HG03060 (cell line): Measurements from ENCODE around the gene PABPN1L.
"Not testable (repeated sequence)": the region's sequence is repeated elsewhere in the genome, so short reads cannot be mapped to it uniquely, and the experiment has no call there.

ENCODE experiments used
- ATAC-seq: cut with Tn5 transposase; IDR thresholded peaks from one replicate; pipeline ENCODE4 v1.9.1; 2021; ENCODE audit warnings: low read depth, moderate number of reproducible peaks; ENCODE audit not compliant: unreplicated experiment

Gene PABPN1L

DNA sequence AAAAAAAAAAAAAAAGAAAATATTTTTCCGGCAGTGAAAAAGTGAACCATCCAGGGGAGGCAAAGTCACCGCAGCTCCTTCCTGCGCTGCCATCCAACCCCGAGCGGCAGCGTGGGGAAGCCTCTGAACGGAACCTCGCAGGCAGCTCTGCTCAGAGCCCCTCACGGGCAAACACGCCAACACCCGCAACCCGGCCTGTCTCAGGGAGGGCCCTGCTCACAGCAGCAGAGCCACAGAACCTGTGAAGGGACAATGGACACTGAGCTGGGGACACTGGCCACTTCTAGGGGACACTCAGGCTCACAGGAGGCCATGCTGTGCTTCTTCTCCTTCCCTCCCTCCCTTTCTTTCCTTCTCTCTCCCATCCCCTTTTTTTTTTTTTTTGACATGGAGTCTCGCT is 33.4 kb downstream of the PABPN1L start:
- no peak for ATAC-seq

DNA sequence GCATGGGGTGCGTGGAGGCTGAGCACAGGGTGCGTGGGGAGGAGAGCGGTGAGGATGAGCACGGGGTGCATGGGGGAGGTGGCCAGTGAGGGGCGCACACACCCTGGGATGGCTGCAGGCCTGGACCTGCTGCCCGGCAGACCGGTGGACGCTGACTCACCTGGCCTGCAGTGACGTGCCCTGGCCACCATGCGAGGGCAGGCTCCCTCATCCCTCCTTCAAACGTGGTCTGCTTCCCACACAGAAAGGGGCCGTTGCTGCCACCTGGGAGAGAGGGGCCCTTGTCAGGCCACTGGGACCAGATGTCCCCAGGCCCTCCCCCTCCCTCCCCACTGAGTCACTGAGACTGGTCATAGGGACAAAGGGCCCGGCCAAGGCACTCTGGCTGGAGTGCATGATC is 34.6 kb downstream of the PABPN1L start:
- no peak for ATAC-seq

DNA sequence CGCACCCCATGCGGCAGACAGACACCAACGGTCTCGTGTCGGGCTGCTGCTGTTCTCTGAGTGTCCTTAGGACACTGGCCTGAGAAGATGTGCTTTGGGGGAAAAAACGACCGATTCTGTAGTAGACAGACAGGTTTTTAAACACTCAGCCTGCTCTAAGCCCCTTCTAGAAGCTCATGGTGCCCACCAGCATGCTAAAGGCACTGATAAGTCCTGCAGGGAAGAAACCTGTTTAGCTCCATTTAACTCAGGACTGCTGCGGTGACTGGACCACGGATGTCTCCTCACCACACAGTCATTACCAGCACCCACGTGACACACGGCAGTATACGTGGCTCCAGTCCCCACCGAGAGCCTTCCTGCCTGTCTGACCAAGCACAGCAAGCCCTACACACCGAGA is 35.7 kb downstream of the PABPN1L start:
- no peak for ATAC-seq

DNA sequence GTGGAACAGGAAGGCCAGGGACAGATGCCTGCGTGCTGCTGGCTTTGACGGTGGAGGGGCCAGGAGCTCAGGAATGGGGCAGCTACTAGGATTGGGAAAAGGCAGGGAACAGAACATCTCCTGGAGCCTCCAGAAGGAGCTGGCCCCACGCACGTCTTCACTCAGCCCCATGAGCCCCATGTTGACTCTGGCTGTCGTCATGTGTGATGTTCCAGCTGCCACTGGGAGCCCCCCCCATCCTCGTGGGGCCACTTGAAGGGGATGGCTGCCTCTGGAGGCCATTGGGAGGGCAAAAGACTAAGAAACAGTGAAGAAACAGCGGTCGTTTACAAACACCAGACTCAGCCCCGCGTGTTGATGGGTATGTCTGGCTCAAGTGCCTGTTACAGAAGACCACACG is 36.2 kb downstream of the PABPN1L start:
- ATAC-seq = no peak

DNA sequence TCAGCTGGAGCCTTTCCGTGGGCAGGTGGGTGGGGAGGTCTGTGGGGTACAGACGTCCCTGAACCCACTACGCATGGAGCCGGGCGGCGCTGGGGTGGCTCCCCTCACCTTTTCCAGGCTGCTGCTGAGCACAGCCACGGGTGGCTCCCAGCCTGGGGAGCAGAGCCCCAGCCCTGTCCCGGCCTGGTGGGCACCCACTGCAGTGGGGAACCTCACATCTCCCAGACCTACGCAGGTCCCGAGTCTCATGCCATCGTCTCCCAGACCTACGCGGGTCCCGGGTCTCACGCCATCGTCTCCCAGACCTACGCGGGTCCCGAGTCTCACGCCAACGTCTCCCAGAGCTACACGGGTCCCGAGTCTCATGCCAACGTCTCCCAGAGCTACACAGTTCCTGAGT is 37.7 kb downstream of the PABPN1L start:
- no peak for ATAC-seq

DNA sequence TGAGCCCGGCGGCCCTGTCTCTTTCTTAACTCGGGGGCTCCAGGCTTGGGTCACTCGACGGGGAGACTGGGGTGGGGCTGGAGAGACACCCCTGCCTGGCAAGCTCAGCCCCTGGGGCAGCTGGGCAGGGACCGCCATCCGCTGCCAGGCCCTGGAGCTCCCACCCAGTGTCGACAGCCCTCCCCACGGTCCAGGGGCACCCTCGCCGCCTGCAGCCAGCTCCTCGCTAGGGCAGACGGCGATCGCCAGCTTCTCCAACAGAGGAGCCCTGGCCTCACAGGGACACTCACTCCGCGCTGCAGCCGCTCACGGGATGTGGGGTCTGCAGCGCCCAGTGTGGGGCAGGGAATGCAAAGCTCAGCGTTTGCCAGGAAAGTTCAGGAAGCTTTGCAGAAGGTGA is 38.7 kb downstream of the PABPN1L start:
- ATAC-seq = no peak

DNA sequence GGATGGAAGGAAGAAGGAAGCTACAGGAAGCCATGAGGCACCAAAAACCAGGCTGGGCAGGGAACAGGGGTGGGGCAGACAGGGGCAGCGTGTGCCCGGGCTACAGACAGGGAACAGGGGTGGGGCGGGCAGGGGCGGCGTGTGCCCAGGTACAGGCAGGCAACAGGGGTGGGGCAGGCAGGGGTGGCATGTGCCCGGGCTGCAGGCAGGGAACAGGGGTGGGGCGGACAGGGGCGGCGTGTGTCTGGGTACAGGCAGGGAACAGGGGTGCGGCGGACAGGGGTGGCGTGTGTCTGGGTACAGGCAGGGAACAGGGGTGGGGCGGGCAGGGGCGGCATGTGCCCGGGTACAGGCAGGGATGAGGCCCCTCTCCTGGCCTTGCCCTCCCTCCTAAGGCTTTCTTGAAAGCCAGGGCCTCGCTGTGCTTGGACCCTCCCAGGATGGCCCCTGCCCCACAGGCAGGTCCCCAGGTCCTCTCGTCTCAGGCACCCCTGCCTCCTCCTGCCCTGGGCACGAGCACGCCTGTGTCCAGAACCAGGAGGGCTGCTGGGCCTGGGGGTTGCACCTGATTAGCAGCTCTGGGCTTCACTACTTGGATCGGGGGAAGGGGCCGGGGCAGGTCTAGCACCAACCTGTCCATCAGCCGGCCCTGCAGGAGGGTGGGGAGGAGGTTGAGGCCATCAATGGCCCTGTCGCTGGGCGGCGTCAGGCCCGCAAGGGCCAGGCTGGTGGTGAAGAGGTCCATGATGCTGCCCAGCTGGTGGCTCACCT is 40.2 kb downstream of the PABPN1L start:
- no peak for ATAC-seq

DNA sequence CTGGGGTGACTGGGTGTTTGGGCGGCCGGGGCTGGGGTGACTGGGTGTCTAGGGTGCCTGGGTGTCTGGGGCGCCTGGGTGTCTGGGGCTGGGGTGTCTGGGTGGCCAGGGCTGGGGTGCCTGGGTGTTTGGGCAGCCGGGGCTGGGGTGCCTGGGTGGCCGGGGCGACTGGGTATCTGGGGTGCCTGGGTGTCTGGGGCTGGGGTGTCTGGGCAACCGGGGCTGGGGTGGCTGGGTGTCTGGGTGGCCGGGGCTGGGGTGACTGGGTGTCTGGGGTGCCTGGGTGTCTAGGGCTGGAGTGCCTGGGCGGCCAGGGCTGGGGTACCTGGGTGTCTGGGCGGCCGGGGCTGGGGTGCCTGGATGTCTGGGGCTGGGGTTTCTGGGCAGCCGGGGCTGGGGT is 41.3 kb downstream of the PABPN1L start:
- no peak for ATAC-seq

DNA sequence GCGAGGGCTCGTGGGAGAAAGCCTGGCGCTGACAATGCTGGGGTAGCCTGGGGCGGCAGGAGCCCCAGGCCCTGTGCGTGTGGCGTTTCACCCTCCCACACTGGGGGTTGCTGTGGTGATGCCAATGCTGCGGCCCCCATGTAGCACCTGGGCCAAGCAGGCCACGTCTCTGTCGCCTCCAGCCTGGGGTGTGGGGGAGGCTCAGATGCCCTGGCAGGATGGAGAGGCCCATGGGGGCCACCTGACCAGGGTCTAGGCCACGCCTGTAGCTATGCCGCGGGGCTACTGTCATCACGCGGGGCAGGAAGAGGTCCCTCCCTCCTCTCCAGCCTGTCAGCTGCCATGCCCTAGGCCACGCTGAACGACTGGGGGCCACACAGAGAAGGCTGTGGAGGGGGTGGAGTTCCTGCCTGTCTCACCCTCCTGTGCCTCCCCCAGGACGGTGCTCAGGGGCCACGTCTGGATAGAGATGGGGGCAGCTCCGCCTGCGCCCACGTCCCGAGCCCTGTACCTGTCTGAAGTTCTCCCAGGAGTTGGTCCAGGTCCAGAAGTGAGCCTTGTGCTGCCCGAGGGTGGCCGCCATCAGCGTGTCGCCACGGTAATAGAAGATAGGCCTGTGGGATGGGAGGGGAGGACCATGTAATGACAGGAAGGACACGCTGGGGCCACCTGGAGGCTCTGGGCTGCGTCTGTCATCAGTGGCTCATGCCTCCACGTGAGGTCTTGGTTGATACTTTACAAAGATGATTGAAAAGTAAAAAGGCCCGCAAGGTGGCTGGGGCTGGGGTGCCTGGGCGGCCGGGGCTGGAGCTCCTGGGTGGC is 42.0 kb downstream of the PABPN1L start:
- no peak for ATAC-seq

DNA sequence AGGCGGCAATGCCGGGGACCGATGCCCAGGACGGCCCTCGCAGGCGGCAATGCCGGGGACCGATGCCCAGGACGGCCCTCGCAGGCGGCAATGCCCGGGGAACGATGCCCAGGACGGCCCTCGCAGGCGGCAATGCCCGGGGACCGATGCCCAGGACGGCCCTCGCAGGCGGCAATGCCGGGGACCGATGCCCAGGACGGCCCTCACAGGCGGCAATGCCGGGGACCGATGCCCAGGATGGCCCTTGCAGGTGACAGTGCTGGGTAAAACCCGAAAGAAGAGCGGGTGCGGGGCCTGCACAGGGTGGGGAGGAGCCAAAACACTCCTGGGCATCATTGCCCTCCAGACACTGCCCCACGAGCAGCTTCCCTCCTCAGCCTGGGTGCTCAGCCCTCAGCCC is 42.8 kb downstream of the PABPN1L start:
- ATAC-seq = not testable (repeated sequence)

DNA sequence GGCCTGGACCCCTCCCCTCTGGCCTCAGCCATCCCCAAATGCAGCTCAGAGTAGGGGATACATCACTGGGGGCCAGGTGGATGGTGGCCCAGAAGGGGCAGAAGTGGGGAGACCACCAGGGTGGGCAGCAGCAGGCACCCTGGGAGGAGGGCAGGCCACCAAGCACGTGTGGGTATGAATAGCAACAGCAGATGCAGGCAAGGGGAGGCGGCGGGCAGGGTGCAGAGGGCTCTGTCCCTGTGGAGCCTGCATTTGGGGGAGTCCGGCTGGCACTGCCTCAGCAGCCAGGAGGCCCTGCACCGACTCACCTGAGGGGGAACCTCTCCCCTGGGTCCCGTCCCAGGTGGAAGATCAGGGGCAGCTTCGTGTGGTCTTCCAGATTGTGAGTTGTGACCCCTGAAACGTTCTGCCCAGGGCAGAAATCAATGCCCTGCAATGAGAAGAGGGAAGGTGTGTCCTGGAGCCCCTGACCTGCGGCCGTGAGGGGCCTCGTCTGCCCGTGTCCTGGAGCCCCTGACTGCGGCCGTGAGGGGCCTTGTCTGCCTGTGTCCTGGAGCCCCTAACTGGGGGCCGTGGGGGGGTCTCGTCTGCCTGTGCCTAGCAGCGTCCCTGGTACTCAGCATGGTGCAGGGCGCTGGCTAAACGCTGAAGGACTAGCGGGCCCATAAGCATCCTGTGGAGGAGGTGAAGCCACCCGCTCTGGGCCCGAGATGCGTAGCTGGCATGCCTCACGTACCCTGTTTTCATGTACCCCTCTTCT is 44.0 kb downstream of the PABPN1L start:
- ATAC-seq = no peak

DNA sequence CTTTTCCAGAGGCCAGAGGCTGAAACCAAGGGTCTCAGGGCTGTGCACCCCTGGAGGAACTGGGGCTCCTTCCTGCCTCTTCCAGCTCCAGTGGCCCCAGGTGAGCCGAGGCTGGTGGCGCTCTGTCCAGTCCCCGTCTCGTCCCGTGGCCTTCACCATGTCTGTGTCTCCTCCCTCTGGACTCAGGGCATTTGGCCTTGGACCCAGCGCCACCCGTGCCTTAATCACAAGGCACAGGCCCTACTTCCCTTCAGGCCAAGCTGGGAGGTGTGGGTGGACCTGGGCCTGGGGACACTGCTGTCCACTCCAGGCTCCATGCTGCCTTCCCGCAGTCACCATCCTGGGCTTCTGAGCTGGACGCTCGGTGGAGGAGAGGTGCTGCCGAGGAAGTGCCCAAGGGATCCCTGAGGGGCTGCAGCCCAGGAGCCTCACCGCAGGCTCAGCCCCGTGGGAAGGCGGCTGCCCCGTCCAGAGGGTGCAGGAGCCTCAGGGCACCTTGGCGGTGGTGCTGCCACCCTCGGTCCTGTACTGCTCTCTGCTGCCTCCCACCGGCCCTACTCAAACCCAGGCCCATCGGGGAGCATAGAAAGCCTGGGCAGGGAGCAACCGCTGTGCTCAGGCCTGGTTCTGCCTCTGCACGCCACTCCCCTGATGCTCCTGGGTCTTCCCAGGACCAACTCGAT is 45.2 kb downstream of the PABPN1L start:
- ATAC-seq = no peak

DNA sequence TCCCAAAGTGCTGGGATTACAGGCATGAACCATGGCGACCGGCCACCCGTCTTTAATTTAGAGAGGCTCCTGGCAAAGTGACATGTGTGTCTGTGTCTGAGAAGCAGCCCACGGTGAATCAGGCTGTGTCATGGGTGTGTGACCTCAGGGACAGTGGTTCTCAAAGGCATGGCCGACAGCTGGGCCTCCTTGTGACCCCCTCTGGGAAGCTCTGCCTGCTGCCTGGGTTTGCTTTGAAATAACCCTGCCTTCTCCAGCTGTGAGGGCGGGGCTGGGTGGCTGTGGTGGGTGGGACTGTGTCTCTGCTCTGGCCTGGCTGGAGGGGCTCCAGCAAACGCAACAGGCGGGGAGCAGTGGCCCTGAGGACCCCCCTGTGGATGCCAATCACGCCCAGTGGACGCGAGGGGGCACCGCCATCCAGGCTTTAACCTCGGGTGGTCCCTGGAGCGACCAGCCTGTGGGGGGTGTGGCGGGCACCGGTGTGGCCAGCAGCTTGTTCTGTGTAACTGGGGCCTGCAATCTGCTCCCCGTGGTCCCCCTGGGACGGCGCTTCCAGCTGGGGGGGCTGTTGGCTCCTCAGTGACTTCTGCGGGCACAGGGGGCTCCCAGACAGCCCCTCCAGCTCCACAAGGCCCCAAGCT is 46.0 kb downstream of the PABPN1L start:
- ATAC-seq = no peak

DNA sequence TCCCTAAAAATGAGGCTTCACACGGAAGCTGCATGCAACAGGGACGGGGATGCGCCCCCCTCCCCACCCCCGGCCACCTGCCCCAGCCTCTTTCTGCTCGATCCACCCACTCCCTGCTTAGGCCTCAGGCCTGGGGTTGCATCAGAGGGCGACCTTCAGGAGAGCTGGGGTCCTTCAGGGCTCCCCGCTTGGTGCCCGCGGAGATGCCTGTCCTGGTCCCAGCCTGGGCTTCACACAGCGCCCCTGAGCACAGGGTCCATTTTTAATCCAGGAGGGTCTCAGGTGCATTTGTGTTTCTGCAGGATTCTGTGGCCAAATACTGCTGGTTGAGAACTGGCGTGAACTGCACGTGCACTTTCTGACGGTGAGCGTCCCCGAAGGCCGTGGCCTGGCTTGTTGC is 47.3 kb downstream of the PABPN1L start:
- ATAC-seq = no peak

DNA sequence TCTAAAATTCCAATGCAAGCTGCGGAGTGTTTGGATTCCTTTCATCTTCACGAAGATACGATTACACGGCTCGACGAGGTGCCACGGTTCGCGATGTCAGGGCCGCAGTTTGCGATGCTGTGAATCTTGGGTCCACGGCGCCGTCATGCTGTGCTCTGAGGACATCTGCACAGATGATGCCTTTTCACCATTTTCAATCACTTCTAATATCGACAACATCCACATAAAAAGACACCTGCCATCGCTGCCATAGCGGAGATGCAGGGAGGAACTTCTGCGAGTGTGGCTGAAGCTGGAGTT is 47.9 kb downstream of the PABPN1L start:
- ATAC-seq = no peak

DNA sequence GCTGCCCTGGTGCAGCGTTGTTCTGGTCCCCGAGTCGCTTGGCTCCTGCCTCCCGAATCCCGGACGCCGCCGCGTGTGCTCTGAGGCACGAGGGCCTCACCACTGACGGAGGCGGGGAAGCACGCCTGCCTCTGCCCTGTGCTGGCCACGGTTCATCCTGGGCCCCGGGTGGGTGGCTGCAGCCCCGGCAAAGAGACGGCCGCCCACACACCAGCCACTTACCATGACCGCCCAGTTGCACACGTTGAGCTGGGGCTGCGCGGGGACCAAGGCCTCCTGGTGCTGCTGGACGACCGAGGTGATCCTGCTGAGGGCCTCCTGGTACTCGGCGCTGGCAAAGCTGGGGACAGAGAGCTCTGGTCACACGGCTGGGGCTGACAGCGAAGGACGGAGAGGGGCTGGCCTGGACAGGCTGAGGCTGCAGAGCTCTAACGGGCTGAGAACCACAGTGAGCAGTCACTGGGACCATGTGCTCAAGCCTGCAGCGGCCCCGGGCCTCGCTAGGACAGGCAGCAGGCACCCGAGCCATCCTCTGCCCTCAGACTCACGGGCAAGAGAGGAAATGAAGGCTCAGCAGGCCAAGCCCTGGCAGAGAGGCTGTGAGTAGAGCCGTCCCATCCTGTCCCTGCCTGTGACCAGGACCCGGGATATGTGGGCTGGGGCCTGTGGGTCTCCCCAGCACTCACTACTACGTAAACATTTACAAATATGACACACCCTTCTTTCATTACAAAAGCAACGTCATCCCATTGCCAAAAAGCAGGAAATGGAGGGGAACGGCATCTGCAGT is 48.5 kb downstream of the PABPN1L start:
- ATAC-seq = no peak

DNA sequence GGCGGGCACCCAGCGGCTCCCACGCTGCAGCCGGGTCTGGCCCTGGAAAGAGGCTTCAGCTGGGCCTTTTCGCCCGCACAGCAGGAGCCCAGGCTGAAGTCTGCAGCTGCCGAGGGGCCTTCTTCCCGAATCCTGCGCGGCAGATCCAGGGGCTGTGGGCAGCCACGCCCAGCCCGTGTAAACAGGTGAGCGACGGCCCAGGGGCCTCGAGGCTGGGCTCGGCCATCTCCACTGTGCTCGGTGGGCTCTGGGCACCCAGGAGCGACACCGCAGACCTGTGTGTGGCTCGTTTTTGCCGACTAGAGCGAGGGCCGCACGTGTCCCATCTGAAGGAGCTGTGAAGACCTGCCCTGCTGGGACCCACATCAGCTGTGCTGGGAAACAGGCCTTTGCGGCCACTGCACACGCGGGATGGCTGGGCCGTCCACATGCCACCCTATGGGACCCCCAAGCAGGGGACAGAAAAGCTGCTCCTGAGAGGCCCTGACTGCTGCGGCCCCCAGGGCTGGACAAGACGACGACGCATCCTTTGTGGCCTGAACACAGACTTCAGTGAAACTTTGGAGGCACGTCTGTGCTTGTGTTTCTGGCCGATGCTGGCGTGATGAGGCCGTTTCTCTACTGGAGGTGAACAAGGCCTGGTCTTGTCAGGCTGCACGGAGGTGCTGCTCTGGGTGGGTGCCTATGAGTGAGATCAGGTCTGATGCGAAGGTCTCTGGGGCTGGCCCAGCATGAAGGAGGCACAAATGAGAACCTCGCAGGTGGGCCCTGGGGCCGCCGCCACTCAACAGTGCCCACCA is 49.5 kb downstream of the PABPN1L start:
- ATAC-seq = no peak

DNA sequence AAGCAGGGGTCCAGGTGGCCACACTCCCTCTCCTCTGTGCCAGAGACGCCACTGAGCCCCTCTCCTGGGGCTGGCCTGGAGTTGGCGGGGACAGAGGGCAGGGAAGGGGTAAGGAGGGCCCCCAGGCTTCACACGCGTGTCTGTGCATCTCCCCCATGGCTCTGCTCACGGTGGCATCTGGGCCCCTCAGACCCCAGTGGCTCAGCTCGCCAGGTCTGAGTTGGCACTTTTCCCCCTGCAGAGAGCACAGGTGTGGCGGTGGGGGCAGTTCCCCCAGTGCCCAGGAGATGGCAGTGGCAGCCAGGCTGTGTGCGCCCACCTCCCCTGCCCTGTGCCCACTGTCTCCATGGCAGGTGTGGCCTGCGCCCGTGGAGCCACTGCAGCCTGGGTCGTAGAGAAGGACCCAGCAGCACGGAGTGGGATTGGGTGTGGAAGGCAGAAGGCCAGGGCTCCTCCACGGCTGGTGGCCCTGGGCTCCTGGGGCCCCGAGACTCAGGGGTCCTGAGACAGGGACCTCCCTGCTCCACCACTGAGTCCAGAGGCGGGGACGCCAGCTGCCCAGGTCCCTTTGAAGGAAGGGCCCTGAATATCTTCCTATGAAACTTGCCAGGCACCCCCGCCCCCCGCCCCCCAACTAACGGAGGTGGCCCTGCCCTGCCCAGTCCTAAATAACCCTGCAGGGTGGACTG is 50.4 kb downstream of the PABPN1L start:
- no peak for ATAC-seq
